HG02571 (cell line): ENCODE results near the gene RFX2.

Experiments used
- ATAC-seq: cut with Tn5 transposase; IDR thresholded peaks from one replicate; pipeline ENCODE4 v1.9.1; 2021; ENCODE audit warnings: mild to moderate bottlenecking, moderate library complexity; ENCODE audit not compliant: unreplicated experiment

RFX2 gene

GRCh38 chr19:5959260-5960004 lies 150.9 kb downstream of the RFX2 start:
- no peak for ATAC-seq

GRCh38 chr19:5958851-5959122 lies 151.5 kb downstream of the RFX2 start:
- no peak for ATAC-seq

GRCh38 chr19:5958074-5958850 lies 152.0 kb downstream of the RFX2 start:
- no peak for ATAC-seq

GRCh38 chr19:5957170-5957569 lies 153.1 kb downstream of the RFX2 start:
- no peak for ATAC-seq

- ATAC-seq = no peak
Measured at GRCh38 chr19:5956728-5957127, 153.6 kb downstream of the RFX2 start.

GRCh38 chr19:5956323-5956722 lies 154.0 kb downstream of the RFX2 start:
- no peak for ATAC-seq

GRCh38 chr19:5955636-5955935 lies 154.7 kb downstream of the RFX2 start:
- ATAC-seq = no peak

GRCh38 chr19:5954293-5954692 lies 156.0 kb downstream of the RFX2 start:
- ATAC-seq = no peak

- no peak for ATAC-seq
Measured at GRCh38 chr19:5953680-5954213, 156.6 kb downstream of the RFX2 start.

GRCh38 chr19:5953030-5953589 lies 157.2 kb downstream of the RFX2 start:
- no peak for ATAC-seq

GRCh38 chr19:5952193-5953029 lies 157.9 kb downstream of the RFX2 start:
- no peak for ATAC-seq

- ATAC-seq = no peak
Measured at GRCh38 chr19:5951338-5951861, 158.9 kb downstream of the RFX2 start.

GRCh38 chr19:5950741-5951140 lies 159.6 kb downstream of the RFX2 start:
- no peak for ATAC-seq

- ATAC-seq = no peak
Measured at GRCh38 chr19:5949792-5950305, 160.5 kb downstream of the RFX2 start.

GRCh38 chr19:5948752-5949564 lies 161.3 kb downstream of the RFX2 start:
- ATAC-seq = no peak

- no peak for ATAC-seq
Measured at GRCh38 chr19:5947435-5947834, 162.9 kb downstream of the RFX2 start.

- no peak for ATAC-seq
Measured at GRCh38 chr19:5943623-5944022, 166.7 kb downstream of the RFX2 start.
